ENCODE results near the gene HIPK2. TPM values are rescaled to one million over a fixed set of nuclear protein-coding genes. Genes with fewer than 3 reads are reported as not detected.
A peak's percentile ranks its signal among the peaks of the same experiment; 100 is the strongest.

Gene HIPK2
- total RNA-seq, 1 donor from 2014 or later, result 72.3 TPM

- Mint-ChIP-seq H3K4me3 (ENCODE audit: unreplicated experiment) (no peak overlapping the region), H3K9me3 (ENCODE audit: low read depth) (no peaks in the 10 kb centered on the region), H3K27ac (ENCODE audit: unreplicated experiment) (peak overlapping the region; percentile 34), H3K27me3 (ENCODE audit: low read depth) (no peaks in the 10 kb centered on the region), H3K36me3 (ENCODE audit: low read depth) (peaks cover 2% of the 10 kb centered on the region), H3K4me1 (ENCODE audit: low read depth) (peaks cover 89% of the 10 kb centered on the region)
- DNase-seq (ENCODE audit: low spot score), result no peak
- TF ChIP-seq, protein P1, sequence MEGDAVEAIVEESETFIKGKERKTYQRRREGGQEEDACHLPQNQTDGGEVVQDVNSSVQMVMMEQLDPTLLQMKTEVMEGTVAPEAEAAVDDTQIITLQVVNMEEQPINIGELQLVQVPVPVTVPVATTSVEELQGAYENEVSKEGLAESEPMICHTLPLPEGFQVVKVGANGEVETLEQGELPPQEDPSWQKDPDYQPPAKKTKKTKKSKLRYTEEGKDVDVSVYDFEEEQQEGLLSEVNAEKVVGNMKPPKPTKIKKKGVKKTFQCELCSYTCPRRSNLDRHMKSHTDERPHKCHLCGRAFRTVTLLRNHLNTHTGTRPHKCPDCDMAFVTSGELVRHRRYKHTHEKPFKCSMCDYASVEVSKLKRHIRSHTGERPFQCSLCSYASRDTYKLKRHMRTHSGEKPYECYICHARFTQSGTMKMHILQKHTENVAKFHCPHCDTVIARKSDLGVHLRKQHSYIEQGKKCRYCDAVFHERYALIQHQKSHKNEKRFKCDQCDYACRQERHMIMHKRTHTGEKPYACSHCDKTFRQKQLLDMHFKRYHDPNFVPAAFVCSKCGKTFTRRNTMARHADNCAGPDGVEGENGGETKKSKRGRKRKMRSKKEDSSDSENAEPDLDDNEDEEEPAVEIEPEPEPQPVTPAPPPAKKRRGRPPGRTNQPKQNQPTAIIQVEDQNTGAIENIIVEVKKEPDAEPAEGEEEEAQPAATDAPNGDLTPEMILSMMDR (IDR thresholded peaks at IDR 0.05), result no peak
These were observed 28.3 kb downstream of the HIPK2 start for GRCh38 chr7:139749545-139749944.

DNA sequence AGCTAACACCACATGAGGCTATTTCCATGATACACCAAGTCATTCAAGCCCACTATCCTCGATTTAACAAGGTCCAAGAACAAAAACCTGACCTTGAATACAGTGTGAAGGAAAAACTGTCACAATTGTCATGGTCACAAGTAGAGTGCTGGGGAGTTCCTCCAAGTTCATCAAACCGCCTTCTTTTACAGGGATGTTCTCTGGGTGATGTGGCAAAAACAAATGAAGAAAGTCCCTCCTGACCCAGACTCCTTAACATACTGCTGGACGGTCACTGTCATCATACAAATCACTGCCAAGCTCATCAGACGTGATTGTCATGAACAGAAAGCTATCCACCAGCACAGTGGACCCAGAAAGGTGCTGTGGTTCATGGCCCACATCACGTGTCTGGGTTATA lies 28.9 kb downstream of the HIPK2 start:
- H3K9me3 Mint-ChIP-seq (ENCODE audit: low read depth), result no peaks in the 10 kb centered on the region
- no peak for DNase-seq (ENCODE audit: low spot score)
- TF ChIP-seq, protein P1 (IDR thresholded peaks at IDR 0.05), result no peak
- peaks cover 2% of the 10 kb centered on the region for H3K36me3 Mint-ChIP-seq (ENCODE audit: low read depth)
- H3K4me1 Mint-ChIP-seq (ENCODE audit: low read depth), result peaks cover 91% of the 10 kb centered on the region
- H3K27me3 Mint-ChIP-seq (ENCODE audit: low read depth), result no peaks in the 10 kb centered on the region
- peak overlapping the region; percentile 83 for H3K27ac Mint-ChIP-seq (ENCODE audit: unreplicated experiment)
- H3K4me3 Mint-ChIP-seq (ENCODE audit: unreplicated experiment), result no peak overlapping the region

DNA sequence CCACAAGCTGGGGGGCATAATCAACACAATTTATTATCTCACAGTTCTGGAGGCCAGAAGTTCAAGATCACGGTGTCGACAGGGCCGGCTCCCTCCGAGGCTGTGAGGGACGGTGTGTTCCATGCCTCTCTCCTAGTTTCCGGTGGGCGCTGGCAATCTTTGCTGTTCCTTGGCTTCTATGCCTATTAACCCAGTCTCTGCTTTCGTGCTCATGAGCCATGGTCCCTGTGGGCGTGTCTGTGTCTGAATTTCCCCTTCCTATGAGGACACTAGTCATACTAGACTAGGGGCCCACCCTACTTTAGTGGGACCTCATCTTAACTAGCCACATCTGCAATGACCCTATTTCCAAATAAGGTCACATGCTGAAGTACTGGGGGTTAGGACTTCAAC lies 29.4 kb downstream of the HIPK2 start:
- Mint-ChIP-seq H3K27me3 (ENCODE audit: low read depth) (no peaks in the 10 kb centered on the region), H3K4me1 (ENCODE audit: low read depth) (peaks cover 91% of the 10 kb centered on the region), H3K9me3 (ENCODE audit: low read depth) (no peaks in the 10 kb centered on the region), H3K27ac (ENCODE audit: unreplicated experiment) (peak overlapping the region; percentile 83), H3K36me3 (ENCODE audit: low read depth) (peaks cover 2% of the 10 kb centered on the region), H3K4me3 (ENCODE audit: unreplicated experiment) (no peak overlapping the region)
- TF ChIP-seq, protein P1 (IDR thresholded peaks at IDR 0.05), result no peak
- no peak for DNase-seq (ENCODE audit: low spot score)

GRCh38 chr7:139747662-139748372 lies 30.0 kb downstream of the HIPK2 start:
- no peak for DNase-seq (ENCODE audit: low spot score)
- no peaks in the 10 kb centered on the region for H3K9me3 Mint-ChIP-seq (ENCODE audit: low read depth)
- H3K36me3 Mint-ChIP-seq (ENCODE audit: low read depth), result peaks cover 2% of the 10 kb centered on the region
- peaks cover 91% of the 10 kb centered on the region for H3K4me1 Mint-ChIP-seq (ENCODE audit: low read depth)
- no peak overlapping the region for H3K4me3 Mint-ChIP-seq (ENCODE audit: unreplicated experiment)
- TF ChIP-seq, protein P1 (IDR thresholded peaks at IDR 0.05), result no peak
- no peaks in the 10 kb centered on the region for H3K27me3 Mint-ChIP-seq (ENCODE audit: low read depth)
- H3K27ac Mint-ChIP-seq (ENCODE audit: unreplicated experiment), result peak overlapping the region; percentile 83

DNA sequence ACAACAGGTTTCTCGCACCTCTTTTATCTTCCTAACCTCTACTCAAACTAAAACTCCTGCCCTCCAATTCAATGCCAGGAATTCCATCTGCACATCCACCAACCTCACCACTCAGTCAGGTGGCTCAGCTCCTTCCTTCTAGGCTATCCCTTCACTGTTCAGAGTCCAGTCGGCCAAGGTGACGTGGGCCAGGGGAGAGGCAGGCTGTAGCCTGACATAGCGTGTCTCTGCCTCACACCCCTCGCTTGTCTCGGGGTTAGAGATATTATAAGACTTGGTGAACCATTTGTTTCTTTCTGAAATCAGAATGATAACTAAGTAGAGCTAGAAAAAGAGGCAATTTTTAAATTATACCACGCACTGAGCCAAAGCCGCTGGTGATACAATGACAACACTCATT lies 31.1 kb downstream of the HIPK2 start:
- Mint-ChIP-seq H3K36me3 (ENCODE audit: low read depth) (peaks cover 3% of the 10 kb centered on the region), H3K4me1 (ENCODE audit: low read depth) (peaks cover 91% of the 10 kb centered on the region), H3K27me3 (ENCODE audit: low read depth) (no peaks in the 10 kb centered on the region), H3K4me3 (ENCODE audit: unreplicated experiment) (no peak overlapping the region), H3K27ac (ENCODE audit: unreplicated experiment) (peak overlapping the region; percentile 62), H3K9me3 (ENCODE audit: low read depth) (no peaks in the 10 kb centered on the region)
- TF ChIP-seq, protein P1 (IDR thresholded peaks at IDR 0.05), result no peak
- DNase-seq (ENCODE audit: low spot score), result no peak
